ENCODE data around the gene GRM8.

DNA sequence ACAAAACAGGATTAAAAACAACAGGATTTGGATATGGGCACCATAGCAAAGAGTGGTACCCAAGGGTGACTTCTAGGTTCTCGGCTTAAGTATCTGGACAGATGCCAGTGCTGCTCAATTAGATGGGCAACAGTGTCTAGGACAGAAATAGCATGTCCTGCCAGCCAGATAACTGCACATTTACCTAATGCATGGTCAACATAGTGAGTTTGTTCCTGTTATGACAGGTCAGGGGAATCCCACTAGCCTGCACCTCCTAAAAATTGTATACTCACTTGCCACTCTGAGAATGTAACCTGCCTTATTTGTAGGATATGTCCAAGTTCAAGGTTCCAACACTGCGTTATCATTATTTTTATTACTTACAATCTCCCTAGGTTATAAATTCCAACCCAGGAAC, 471.7 kb downstream of the GRM8 start:
- TF ChIP-seq, protein P1, sequence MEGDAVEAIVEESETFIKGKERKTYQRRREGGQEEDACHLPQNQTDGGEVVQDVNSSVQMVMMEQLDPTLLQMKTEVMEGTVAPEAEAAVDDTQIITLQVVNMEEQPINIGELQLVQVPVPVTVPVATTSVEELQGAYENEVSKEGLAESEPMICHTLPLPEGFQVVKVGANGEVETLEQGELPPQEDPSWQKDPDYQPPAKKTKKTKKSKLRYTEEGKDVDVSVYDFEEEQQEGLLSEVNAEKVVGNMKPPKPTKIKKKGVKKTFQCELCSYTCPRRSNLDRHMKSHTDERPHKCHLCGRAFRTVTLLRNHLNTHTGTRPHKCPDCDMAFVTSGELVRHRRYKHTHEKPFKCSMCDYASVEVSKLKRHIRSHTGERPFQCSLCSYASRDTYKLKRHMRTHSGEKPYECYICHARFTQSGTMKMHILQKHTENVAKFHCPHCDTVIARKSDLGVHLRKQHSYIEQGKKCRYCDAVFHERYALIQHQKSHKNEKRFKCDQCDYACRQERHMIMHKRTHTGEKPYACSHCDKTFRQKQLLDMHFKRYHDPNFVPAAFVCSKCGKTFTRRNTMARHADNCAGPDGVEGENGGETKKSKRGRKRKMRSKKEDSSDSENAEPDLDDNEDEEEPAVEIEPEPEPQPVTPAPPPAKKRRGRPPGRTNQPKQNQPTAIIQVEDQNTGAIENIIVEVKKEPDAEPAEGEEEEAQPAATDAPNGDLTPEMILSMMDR (IDR thresholded peaks at IDR 0.05; ENCODE audit: insufficient read depth, low read depth, low read length) = no peak
- TF ChIP-seq EZH2 (IDR thresholded peaks at IDR 0.05; ENCODE audit: insufficient read depth, low read length) = no peak

Data from astrocyte (in vitro differentiated cells and primary cell).